Panc1 (cell line): ENCODE results near the gene PELI1.

Experiments used
- CTCF ChIP-seq: fragments of 450-650 bp; IDR thresholded peaks from 2 replicates; pipeline ENCODE4 v1.5.1; 2017; ENCODE audit warnings: mild to moderate bottlenecking
- TCF7L2 ChIP-seq: IDR thresholded peaks from 2 replicates; pipeline ENCODE4 v1.6.1; 2011; ENCODE audit warnings: mild to moderate bottlenecking, low read depth, low read length, inconsistent platforms

DNA sequence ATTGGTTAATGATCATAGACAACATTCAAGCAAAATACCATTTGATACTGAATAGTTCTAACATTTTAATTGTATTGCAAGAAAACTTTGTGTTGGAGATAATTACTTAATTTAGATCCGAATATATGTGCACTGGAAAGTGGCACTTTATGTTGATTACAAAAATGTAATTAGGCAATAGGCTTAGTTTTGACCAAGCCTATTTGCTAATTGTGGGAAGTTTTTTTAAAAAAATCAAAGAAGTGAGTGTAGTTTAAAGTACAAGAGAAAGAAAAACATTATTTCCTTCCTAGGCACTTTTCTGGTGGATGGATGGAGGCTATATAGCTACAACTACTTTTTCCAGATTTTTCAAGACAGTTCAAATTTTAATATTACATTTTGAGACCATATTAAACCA is 18.3 kb upstream of the PELI1 start:
- no peak for TF ChIP-seq CTCF
- TF ChIP-seq TCF7L2: no peak
